GM19452 (cell line): ENCODE measurements around the gene PTN.
"Not testable (repeated sequence)": the region's sequence is repeated elsewhere in the genome, so short reads cannot be mapped to it uniquely, and the experiment has no call there.

Source experiments
- ATAC-seq: cut with Tn5 transposase; IDR thresholded peaks from one replicate; pipeline ENCODE4 v1.9.1; 2021; ENCODE audit not compliant: unreplicated experiment

The PTN gene

GRCh38 chr7:137181619-137182018 is 161.9 kb downstream of the PTN start:
- not testable (repeated sequence) for ATAC-seq
